IPS-NIHi7 (cell line): ENCODE data around the gene IFT52.
A peak's percentile ranks its signal among the peaks of the same experiment; 100 is the strongest.
"Not testable (repeated sequence)": the region's sequence is repeated elsewhere in the genome, so short reads cannot be mapped to it uniquely, and the experiment has no call there.

Experiments
- DNase-seq: peaks from one replicate; pipeline ENCODE4 v3.0.0; 2012; ENCODE audit warnings: mixed read lengths; ENCODE audit errors: extremely low spot score

Gene IFT52

GRCh38 chr20:43567477-43567876 is 23.3 kb upstream of the IFT52 start:
- DNase-seq, result no peak

- no peak for DNase-seq
These were observed 22.0 kb upstream of the IFT52 start for GRCh38 chr20:43568706-43569105.

- DNase-seq, result no peak
These were observed 21.5 kb upstream of the IFT52 start for GRCh38 chr20:43569282-43569681.

- DNase-seq, result no peak
These were observed 20.2 kb upstream of the IFT52 start for GRCh38 chr20:43570496-43570895.

GRCh38 chr20:43571310-43571709 is 19.4 kb upstream of the IFT52 start:
- no peak for DNase-seq

- no peak for DNase-seq
These were observed 19.0 kb upstream of the IFT52 start for GRCh38 chr20:43571771-43572170.

GRCh38 chr20:43572891-43573290 is 17.8 kb upstream of the IFT52 start:
- DNase-seq, result no peak

GRCh38 chr20:43576108-43576507 is 14.6 kb upstream of the IFT52 start:
- peak; percentile 4 for DNase-seq

GRCh38 chr20:43579861-43580793 is 10.6 kb upstream of the IFT52 start:
- DNase-seq, result peak; percentile 2

GRCh38 chr20:43583133-43583864 is 7.4 kb upstream of the IFT52 start:
- DNase-seq, result no peak

GRCh38 chr20:43583982-43584432 is 6.7 kb upstream of the IFT52 start:
- DNase-seq, result no peak

- peak; percentile 9 for DNase-seq
These were observed 6.1 kb upstream of the IFT52 start for GRCh38 chr20:43584448-43585136.

- DNase-seq, result no peak
These were observed 4.1 kb upstream of the IFT52 start for GRCh38 chr20:43586641-43587040.

- DNase-seq, result not testable (repeated sequence)
These were observed 2.2 kb upstream of the IFT52 start for GRCh38 chr20:43588526-43588925.

- DNase-seq, result peak; percentile 35
These were observed 723 bp upstream of the IFT52 start for GRCh38 chr20:43590036-43590391.

- not testable (repeated sequence) for DNase-seq
These were observed 11.2 kb downstream of the IFT52 start for GRCh38 chr20:43601960-43602359.

GRCh38 chr20:43603124-43603523 is 12.4 kb downstream of the IFT52 start:
- no peak for DNase-seq

GRCh38 chr20:43605715-43606114 is 15.0 kb downstream of the IFT52 start:
- no peak for DNase-seq

GRCh38 chr20:43607278-43607677 is 16.5 kb downstream of the IFT52 start:
- DNase-seq, result not testable (repeated sequence)

- no peak for DNase-seq
These were observed 40.9 kb downstream of the IFT52 start for GRCh38 chr20:43631598-43631997.

- DNase-seq, result no peak
These were observed 45.7 kb downstream of the IFT52 start for GRCh38 chr20:43636429-43636828.

GRCh38 chr20:43642548-43642947 is 51.8 kb downstream of the IFT52 start:
- DNase-seq, result no peak
